H1 (cell line): ENCODE data around the gene BMPR1A. TPM values are rescaled to one million over a fixed set of nuclear protein-coding genes. Genes with fewer than 3 reads are reported as not detected.

ENCODE experiments used
- CTCF ChIA-PET: fragments of 300-600 bp; sonication (Branson Sonifier 250); formaldehyde crosslinking; loops from one replicate; lab custom pipeline; 2021; ENCODE audit not compliant: partially characterized antibody; lab: Charles Lee
- POLR2A ChIA-PET: fragments of 300-600 bp; sonication (Branson Sonifier 250); formaldehyde crosslinking; loops from one replicate; lab custom pipeline; 2021; ENCODE audit warnings: inconsistent platforms; ENCODE audit not compliant: partially characterized antibody; lab: Charles Lee
- DNase-seq, 2 experiments: peaks; one replicate each; pipeline versions ENCODE4 v3.0.0 to v3.0.0-alpha.2; 2010 to 2022; ENCODE audit warnings: low spot score in 2 of 2, low read depth in 1 of 2, mixed read lengths in 1 of 2
- FAIRE-seq: peaks from 2 replicates; lab custom pipeline; 2011; peaks lifted over from hg19 to GRCh38; lab: Jason Lieb, UNC
- H2AFZ ChIP-seq: 2 replicates; pipeline ENCODE4 v1.8.1; 2012; ENCODE audit warnings: low read length, inconsistent platforms
- H2AK5ac ChIP-seq: 2 replicates; pipeline ENCODE4 v1.6.1; 2013; ENCODE audit warnings: low read depth, low read length
- H2BK120ac ChIP-seq: replicated peaks from 2 replicates; pipeline ENCODE3; 2013; ENCODE audit warnings: low read depth, low read length, inconsistent platforms
- H2BK12ac ChIP-seq: 2 replicates; pipeline ENCODE4 v1.6.1; 2013; ENCODE audit warnings: low read depth, low read length
- H2BK15ac ChIP-seq: 2 replicates; pipeline ENCODE4 v1.6.1; 2013; ENCODE audit warnings: low read length
- H2BK20ac ChIP-seq: 2 replicates; pipeline ENCODE4 v1.6.1; 2013; ENCODE audit warnings: low read length
- H2BK5ac ChIP-seq: 2 replicates; pipeline ENCODE4 v1.6.1; 2013; ENCODE audit warnings: low read depth, low read length
- H3K14ac ChIP-seq: 2 replicates; pipeline ENCODE4 v1.6.1; 2013; ENCODE audit warnings: inconsistent platforms; ENCODE audit not compliant: insufficient read length
- H3K18ac ChIP-seq: 2 replicates; pipeline ENCODE4 v1.6.1; 2013; ENCODE audit warnings: low read length; ENCODE audit errors: extremely low read depth
- H3K23ac ChIP-seq: 2 replicates; pipeline ENCODE4 v1.6.1; 2013; ENCODE audit warnings: inconsistent platforms; ENCODE audit not compliant: insufficient read length
- H3K23me2 ChIP-seq: 2 replicates; pipeline ENCODE4 v1.6.1; 2013; ENCODE audit warnings: low read depth, low read length
- H3K27ac ChIP-seq: 2 replicates; pipeline ENCODE4 v1.6.1; 2011; ENCODE audit warnings: low read depth, low read length, inconsistent platforms
- H3K27me3 ChIP-seq, 4 experiments: replicated peaks in 1 of 4; 1 replicate in 1 of 4; 2 replicates in 3 of 4; pipeline versions ENCODE4 v1.6.1 to v1.8.1; 2011 to 2013; ENCODE audit warnings: low read length in 3 of 4, mild to moderate bottlenecking in 3 of 4, inconsistent platforms in 2 of 4, mixed read lengths in 2 of 4, moderate library complexity in 1 of 4; ENCODE audit not compliant: control insufficient read depth in 3 of 4, insufficient read depth in 3 of 4; ENCODE audit errors: extremely low read depth in 1 of 4
- H3K36me3 ChIP-seq, 4 experiments: 2 replicates each; pipeline versions ENCODE4 v1.6.1 to v1.8.1; 2011 to 2013; ENCODE audit warnings: mild to moderate bottlenecking in 4 of 4, low read length in 3 of 4, moderate library complexity in 2 of 4, control low read depth in 1 of 4, inconsistent platforms in 1 of 4; ENCODE audit not compliant: insufficient read depth in 4 of 4, control insufficient read depth in 2 of 4
- H3K4ac ChIP-seq: replicated peaks from 2 replicates; pipeline ENCODE3; 2013; ENCODE audit warnings: low read length, low read depth, mixed read lengths, inconsistent platforms; ENCODE audit not compliant: insufficient read length
- H3K4me1 ChIP-seq, 4 experiments: replicated peaks in 1 of 4; 1 replicate in 1 of 4; 2 replicates in 3 of 4; pipeline versions ENCODE4 v1.6.1 to v1.8.1; 2011 to 2013; ENCODE audit warnings: low read length in 3 of 4, inconsistent platforms in 2 of 4, mixed read lengths in 1 of 4; ENCODE audit not compliant: insufficient read depth in 4 of 4, control insufficient read depth in 3 of 4
- H3K4me2 ChIP-seq, 2 experiments: 2 replicates each; pipeline versions ENCODE4 v1.6.1 to v1.8.1; 2011 to 2013; ENCODE audit warnings: low read depth in 2 of 2, low read length in 2 of 2, control low read depth in 1 of 2, inconsistent platforms in 1 of 2, mild to moderate bottlenecking in 1 of 2; ENCODE audit not compliant: insufficient read depth in 1 of 2
- H3K4me3 ChIP-seq, 4 experiments: fragments of 200-600, 300-600 bp in 1 of 4; sonication (generic), shearing (Covaris generic), sonication (Bioruptor Twin) in 1 of 4; 2 replicates each; pipeline versions ENCODE4 v1.5.1 to v1.8.1; 2011 to 2016; ENCODE audit warnings: low read length in 4 of 4, low read depth in 3 of 4, control low read depth in 2 of 4, inconsistent platforms in 2 of 4, mild to moderate bottlenecking in 2 of 4, mixed read lengths in 1 of 4, moderate library complexity in 1 of 4; ENCODE audit not compliant: insufficient read depth in 2 of 4; ENCODE audit errors: extremely low read depth in 1 of 4
- H3K56ac ChIP-seq: replicated peaks from 2 replicates; pipeline ENCODE3; 2013; ENCODE audit warnings: low read depth, mild to moderate bottlenecking, mixed read lengths, low read length, inconsistent platforms; ENCODE audit not compliant: insufficient read length
- H3K79me1 ChIP-seq: 2 replicates; pipeline ENCODE4 v1.6.1; 2013; ENCODE audit warnings: low read depth, low read length, control low read depth
- H3K79me2 ChIP-seq, 2 experiments: 2 replicates each; pipeline versions ENCODE4 v1.6.1 to v1.8.1; 2012 to 2013; ENCODE audit warnings: low read length in 2 of 2, mild to moderate bottlenecking in 2 of 2, inconsistent platforms in 1 of 2; ENCODE audit not compliant: insufficient read depth in 2 of 2, control insufficient read depth in 1 of 2
- H3K9ac ChIP-seq, 4 experiments: replicated peaks in 1 of 4; 1 replicate in 1 of 4; 2 replicates in 3 of 4; pipeline versions ENCODE4 v1.6.1 to v1.8.1; 2011 to 2013; ENCODE audit warnings: low read depth in 3 of 4, low read length in 3 of 4, control low read depth in 2 of 4, mild to moderate bottlenecking in 2 of 4, moderate library complexity in 2 of 4, inconsistent platforms in 1 of 4; ENCODE audit errors: extremely low read depth in 1 of 4
- H3K9me3 ChIP-seq, 2 experiments: 2 replicates each; pipeline versions ENCODE4 v1.6.1 to v1.8.1; 2012 to 2013; ENCODE audit warnings: mild to moderate bottlenecking in 2 of 2, moderate library complexity in 2 of 2, control low read depth in 1 of 2, inconsistent platforms in 1 of 2, low read depth in 1 of 2, low read length in 1 of 2, mixed read lengths in 1 of 2; ENCODE audit not compliant: insufficient read depth in 2 of 2
- H4K20me1 ChIP-seq, 2 experiments: replicated peaks in 1 of 2; 2 replicates each; pipeline versions ENCODE3 to v1.8.1; 2011 to 2013; ENCODE audit warnings: inconsistent platforms in 2 of 2, low read length in 2 of 2, mild to moderate bottlenecking in 1 of 2; ENCODE audit not compliant: insufficient read depth in 2 of 2, control insufficient read depth in 1 of 2
- H4K5ac ChIP-seq: 2 replicates; pipeline ENCODE4 v1.6.1; 2013; ENCODE audit warnings: low read length, low read depth, mixed read lengths, inconsistent platforms; ENCODE audit not compliant: insufficient read length
- H4K8ac ChIP-seq: 2 replicates; pipeline ENCODE4 v1.8.0; 2013; ENCODE audit warnings: mild to moderate bottlenecking, moderate library complexity, low read length, inconsistent platforms; ENCODE audit not compliant: insufficient read depth; ENCODE audit errors: extremely low read depth
- H4K91ac ChIP-seq: replicated peaks from 2 replicates; pipeline ENCODE3; 2013; ENCODE audit warnings: low read length, mixed read lengths, inconsistent platforms; ENCODE audit not compliant: insufficient read length
- CEBPB ChIP-seq: IDR thresholded peaks from 2 replicates; pipeline ENCODE4 v1.6.1; 2012; ENCODE audit warnings: low read depth, low read length
- CHD1 ChIP-seq: IDR thresholded peaks from 2 replicates; pipeline ENCODE4 v1.6.1; 2012; ENCODE audit warnings: low read depth, low read length, improper control_type of control experiment
- E2F6 ChIP-seq: IDR thresholded peaks from 2 replicates; pipeline ENCODE4 v1.6.1; 2012; ENCODE audit warnings: inconsistent platforms
- HDAC2 ChIP-seq, 2 experiments: fragments of 300-600 bp in 1 of 2; sonication (generic) in 1 of 2; IDR thresholded peaks; 2 replicates each; pipeline ENCODE4 v1.6.1; 2011 to 2012; ENCODE audit warnings: low read depth in 2 of 2, low read length in 2 of 2, mild to moderate bottlenecking in 2 of 2, moderate library complexity in 2 of 2, borderline replicate concordance in 1 of 2, inconsistent platforms in 1 of 2
- RBBP5 ChIP-seq: IDR thresholded peaks from 2 replicates; pipeline ENCODE4 v1.7.1; 2012; ENCODE audit warnings: low read depth, mild to moderate bottlenecking, inconsistent platforms, low read length, moderate library complexity, borderline replicate concordance
- SP2 ChIP-seq: IDR thresholded peaks from 2 replicates; pipeline ENCODE4 v1.6.1; 2012; ENCODE audit warnings: mild to moderate bottlenecking, low read length, inconsistent platforms
- TAF1 ChIP-seq: IDR thresholded peaks from 2 replicates; pipeline ENCODE4 v1.6.1; 2011; ENCODE audit warnings: mild to moderate bottlenecking, low read depth, low read length
- TEAD4 ChIP-seq: IDR thresholded peaks from 2 replicates; pipeline ENCODE4 v1.6.1; 2012; ENCODE audit warnings: low read depth, low read length, inconsistent platforms, mixed read lengths
- USF2 ChIP-seq: IDR thresholded peaks from 2 replicates; pipeline ENCODE4 v1.6.1; 2011; ENCODE audit warnings: low read length, improper control_type of control experiment
- YY1 ChIP-seq: IDR thresholded peaks from 2 replicates; pipeline ENCODE4 v1.6.1; 2011; ENCODE audit warnings: low read depth, mild to moderate bottlenecking, low read length
- WGBS, 2 experiments: shearing (Covaris generic) in 1 of 2; methylation state at CpG; one replicate each; pipeline versions ENCODE4 v1.1.6 to v1.1.7; 2013 to 2015; ENCODE audit warnings: low lambda C conversion rate in 2 of 2, mixed read lengths in 2 of 2, inconsistent platforms in 1 of 2, low coverage in 1 of 2, missing lambda C conversion rate in 1 of 2; ENCODE audit not compliant: insufficient replicate concordance in 2 of 2, insufficient coverage in 1 of 2, insufficient read length in 1 of 2; ENCODE audit errors: extremely low coverage in 1 of 2, missing lambda C conversion rate in 1 of 2; 5-methylcytosine and 5-hydroxymethylcytosine counted together
- polyA plus RNA-seq, 7 experiments: library from polyadenylated mRNA; depleted of rRNA in 3 of 7; stranded (reverse) in 5 of 7; unstranded in 2 of 7; fragments of >200 nt in 5 of 7; fragments of 200-250 nt in 2 of 7; gene quantifications; 1 replicate in 5 of 7; 2 replicates in 1 of 7; 4 replicates in 1 of 7; pipeline versions ENCODE4 v1.2.1 to v1.2.3, GENCODE V29; 2011 to 2013; ENCODE audit warnings: missing spikeins in 2 of 7, mixed read lengths in 2 of 7
- total RNA-seq: library from RNA; stranded (reverse); fragmentation: NEBNext Ultra II Directional; extraction: Animal tissue kit (Norgen Biotek cat#: 25700); gene quantifications from 2 replicates; pipeline ENCODE4 v1.2.1, GENCODE V29; 2021

Gene BMPR1A
- total and polyA plus RNA-seq, 2 of the 8 experiments (the other 6 are each of a cell fraction or from before 2014, with no cell fraction given) = 34.4 to 129 TPM

- no peak overlapping the region for H4K5ac ChIP-seq
- H3K36me3 ChIP-seq = no peaks in the 10 kb centered on the region
- no peak for FAIRE-seq
- ChIA-PET POLR2A (interaction anchor here (0.8 to 1.0 kb wide), 2 partner anchors 8 to 130 kb away, joined by 3 read pairs; no protein-coding TSS in a partner anchor), CTCF (interaction anchor here (1.0 to 22.5 kb wide), 3 partner anchors 16 to 276 kb away, joined by 4 to 975 read pairs (median 25); partner anchors contain the start of genes MMRN2 and SNCG)
- no peak overlapping the region for H3K4me2 ChIP-seq
- no peaks in the 10 kb centered on the region for H3K79me2 ChIP-seq
- no peaks in the 10 kb centered on the region for H3K27me3 ChIP-seq
- no peak overlapping the region for H3K14ac ChIP-seq
- no peak overlapping the region for H4K8ac ChIP-seq
- H3K4ac ChIP-seq = no peak overlapping the region
- H2BK12ac ChIP-seq = peak overlapping the region; percentile 92; the same call in 1 of the 2 replicates
- H2BK20ac ChIP-seq = peak overlapping the region; percentile 6; the same call in 1 of the 2 replicates
- H3K56ac ChIP-seq = no peak overlapping the region
- H2BK5ac ChIP-seq = peak overlapping the region; percentile 63; the same call in 1 of the 2 replicates
- H3K23me2 ChIP-seq = no peaks in the 10 kb centered on the region
- no peak for DNase-seq
- H3K27ac ChIP-seq = no peak overlapping the region
- no peaks in the 10 kb centered on the region for H3K79me1 ChIP-seq
- no peak overlapping the region for H2AFZ ChIP-seq
- no peak overlapping the region for H3K9ac ChIP-seq
- no peak overlapping the region for H3K23ac ChIP-seq
- peak overlapping the region; percentile 99 for H2BK15ac ChIP-seq
- H4K20me1 ChIP-seq = no peaks in the 10 kb centered on the region
- H2AK5ac ChIP-seq = peak overlapping the region; percentile 88; the same call in 1 of the 2 replicates
- no peak overlapping the region for H2BK120ac ChIP-seq
- H4K91ac ChIP-seq = peak overlapping the region; percentile 32
- no peak overlapping the region for H3K4me3 ChIP-seq
- WGBS, 2 experiments = 93% methylated on average over 7 of the region's 7 CpGs; no CpG with 5 or more reads in 1 of the 2 experiments
- H3K18ac ChIP-seq = no peak overlapping the region
- H3K9me3 ChIP-seq = no peaks in the 10 kb centered on the region
- peaks cover 2 to 38% (median 28%) of the 10 kb centered on the region in 4 experiments for H3K4me1 ChIP-seq
- TF ChIP-seq HDAC2 (IDR thresholded peaks at IDR 0.05; ENCODE audit: borderline replicate concordance in 1 of 2, low read depth in 2 of 2, low read length in 2 of 2) = no peak
- no peak for TF ChIP-seq CEBPB
- no peak for TF ChIP-seq CHD1
- no peak for TF ChIP-seq TEAD4
- no peak for TF ChIP-seq USF2
- no peak for TF ChIP-seq RBBP5
- TF ChIP-seq TAF1 = no peak
- TF ChIP-seq YY1 = no peak
- TF ChIP-seq E2F6 = no peak
- TF ChIP-seq SP2 = no peak
Observed at GRCh38 chr10:86962136-86962980, 205.9 kb downstream of the BMPR1A start.
